Tibial nerve (tissue), 4 donors: Measurements from ENCODE around the gene TBC1D22B.

Source experiments
- EP300 ChIP-seq, 2 donors: sonication (generic); formaldehyde crosslinking; IDR thresholded peaks; one replicate each; pipeline ENCODE4 v1.6.1; 2017; ENCODE audit warnings: antibody characterized with exemption in 2 of 2, mild to moderate bottlenecking in 1 of 2
- POLR2A ChIP-seq, 2 donors: fragments of 450-650 bp; IDR thresholded peaks; one replicate each; pipeline ENCODE4 v1.6.1; 2017; ENCODE audit warnings: antibody characterized with exemption in 2 of 2, mild to moderate bottlenecking in 2 of 2, moderate library complexity in 2 of 2
- TF ChIP-seq, protein P1 (sequence below), 5 experiments: fragments of 200-600 bp in 3 of 5; fragments of 450-650 bp in 2 of 5; sonication (generic) in 3 of 5; IDR thresholded peaks; one replicate each; pipeline ENCODE4 v1.5.1; 2016 to 2019; ENCODE audit warnings: antibody characterized with exemption in 5 of 5, mild to moderate bottlenecking in 3 of 5, moderate library complexity in 2 of 5

DNA sequence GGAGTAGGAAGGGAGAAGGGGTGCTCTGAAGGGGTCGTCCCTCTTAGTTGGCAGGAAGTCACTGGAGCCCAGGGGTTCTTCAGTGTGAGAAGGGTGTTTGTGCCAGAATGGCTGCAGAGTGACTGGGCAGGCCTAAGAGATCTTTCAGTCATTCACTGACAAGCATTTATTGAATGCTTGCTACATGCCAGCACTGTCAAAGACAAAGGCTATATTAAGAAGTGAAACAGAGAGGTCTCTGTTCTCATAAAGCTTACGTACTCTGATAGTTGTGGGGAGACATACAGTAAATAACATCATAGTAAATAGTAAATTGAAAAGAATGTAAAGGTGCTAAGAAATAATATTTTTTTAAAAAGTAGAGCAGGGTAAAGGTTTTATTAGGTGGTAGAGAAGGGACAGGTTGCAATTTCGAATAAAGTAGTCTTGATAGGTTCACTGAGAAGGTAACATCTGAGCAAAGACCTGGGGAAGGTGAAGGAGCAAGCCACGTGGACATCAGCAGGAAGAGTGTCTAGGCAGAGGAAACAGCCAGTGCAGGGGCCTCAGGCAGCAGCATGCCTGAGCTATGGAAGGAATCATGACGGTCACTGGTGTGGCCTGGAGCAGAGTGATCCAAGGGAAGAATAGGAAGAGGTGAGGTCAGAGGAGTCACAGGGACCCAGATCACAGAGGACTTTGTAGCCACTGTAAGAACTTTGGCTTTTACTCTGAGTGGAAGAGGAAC lies 59.9 kb downstream of the TBC1D22B start:
- no peak for TF ChIP-seq EP300 (IDR thresholded peaks at IDR 0.05)
- no peak for TF ChIP-seq POLR2A (IDR thresholded peaks at IDR 0.05)
- TF ChIP-seq, protein P1, sequence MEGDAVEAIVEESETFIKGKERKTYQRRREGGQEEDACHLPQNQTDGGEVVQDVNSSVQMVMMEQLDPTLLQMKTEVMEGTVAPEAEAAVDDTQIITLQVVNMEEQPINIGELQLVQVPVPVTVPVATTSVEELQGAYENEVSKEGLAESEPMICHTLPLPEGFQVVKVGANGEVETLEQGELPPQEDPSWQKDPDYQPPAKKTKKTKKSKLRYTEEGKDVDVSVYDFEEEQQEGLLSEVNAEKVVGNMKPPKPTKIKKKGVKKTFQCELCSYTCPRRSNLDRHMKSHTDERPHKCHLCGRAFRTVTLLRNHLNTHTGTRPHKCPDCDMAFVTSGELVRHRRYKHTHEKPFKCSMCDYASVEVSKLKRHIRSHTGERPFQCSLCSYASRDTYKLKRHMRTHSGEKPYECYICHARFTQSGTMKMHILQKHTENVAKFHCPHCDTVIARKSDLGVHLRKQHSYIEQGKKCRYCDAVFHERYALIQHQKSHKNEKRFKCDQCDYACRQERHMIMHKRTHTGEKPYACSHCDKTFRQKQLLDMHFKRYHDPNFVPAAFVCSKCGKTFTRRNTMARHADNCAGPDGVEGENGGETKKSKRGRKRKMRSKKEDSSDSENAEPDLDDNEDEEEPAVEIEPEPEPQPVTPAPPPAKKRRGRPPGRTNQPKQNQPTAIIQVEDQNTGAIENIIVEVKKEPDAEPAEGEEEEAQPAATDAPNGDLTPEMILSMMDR (IDR thresholded peaks at IDR 0.05): no peak
